GM15510 (cell line): ENCODE results near the gene FAM98C.

ENCODE experiments used
- POLR2A ChIP-seq: IDR thresholded peaks from 3 replicates; pipeline ENCODE4 v1.6.1; 2011; ENCODE audit warnings: borderline replicate concordance; ENCODE audit not compliant: insufficient read length; ENCODE audit errors: extremely low read depth

Gene FAM98C

DNA sequence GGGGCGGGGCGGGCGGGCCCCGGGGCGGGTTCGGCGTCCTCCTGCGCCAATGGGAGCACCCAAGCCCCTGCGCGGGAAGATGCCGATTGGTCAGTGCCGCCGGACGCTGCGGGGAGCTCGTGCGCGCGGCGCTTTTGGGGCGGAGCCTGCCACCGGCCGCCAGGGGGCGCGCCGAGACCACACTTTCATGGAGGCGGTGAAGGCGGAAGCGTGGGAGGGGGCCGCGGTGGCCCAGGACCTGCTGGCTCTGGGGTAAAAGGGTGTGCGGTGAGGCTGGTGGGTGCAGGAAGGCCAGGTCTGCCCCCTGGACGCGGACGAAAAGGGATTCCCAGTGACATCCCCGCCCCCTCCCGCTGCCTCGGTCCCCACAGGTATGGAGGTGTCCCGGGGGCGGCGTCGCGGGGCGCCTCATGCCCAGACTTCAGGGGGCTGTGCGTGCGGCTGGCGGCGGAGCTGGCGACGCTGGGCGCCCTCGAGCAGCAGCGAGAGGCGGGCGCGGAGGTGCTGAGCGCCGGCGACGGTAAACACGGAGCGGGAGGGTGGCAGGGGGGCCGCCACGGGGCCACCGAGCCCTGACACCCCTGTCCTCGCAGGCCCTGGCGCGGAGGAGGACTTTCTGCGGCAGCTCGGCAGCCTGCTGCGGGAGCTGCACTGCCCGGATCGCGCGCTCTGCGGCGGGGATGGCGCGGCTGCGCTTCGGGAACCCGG lies at the start of gene FAM98C:
Gene FAM98C (plus strand): TSS at position 127 of the 708 bp plus-strand sequence. CDS start 61 bp downstream, at position 188.
- peak; percentile 47 for TF ChIP-seq POLR2A

DNA sequence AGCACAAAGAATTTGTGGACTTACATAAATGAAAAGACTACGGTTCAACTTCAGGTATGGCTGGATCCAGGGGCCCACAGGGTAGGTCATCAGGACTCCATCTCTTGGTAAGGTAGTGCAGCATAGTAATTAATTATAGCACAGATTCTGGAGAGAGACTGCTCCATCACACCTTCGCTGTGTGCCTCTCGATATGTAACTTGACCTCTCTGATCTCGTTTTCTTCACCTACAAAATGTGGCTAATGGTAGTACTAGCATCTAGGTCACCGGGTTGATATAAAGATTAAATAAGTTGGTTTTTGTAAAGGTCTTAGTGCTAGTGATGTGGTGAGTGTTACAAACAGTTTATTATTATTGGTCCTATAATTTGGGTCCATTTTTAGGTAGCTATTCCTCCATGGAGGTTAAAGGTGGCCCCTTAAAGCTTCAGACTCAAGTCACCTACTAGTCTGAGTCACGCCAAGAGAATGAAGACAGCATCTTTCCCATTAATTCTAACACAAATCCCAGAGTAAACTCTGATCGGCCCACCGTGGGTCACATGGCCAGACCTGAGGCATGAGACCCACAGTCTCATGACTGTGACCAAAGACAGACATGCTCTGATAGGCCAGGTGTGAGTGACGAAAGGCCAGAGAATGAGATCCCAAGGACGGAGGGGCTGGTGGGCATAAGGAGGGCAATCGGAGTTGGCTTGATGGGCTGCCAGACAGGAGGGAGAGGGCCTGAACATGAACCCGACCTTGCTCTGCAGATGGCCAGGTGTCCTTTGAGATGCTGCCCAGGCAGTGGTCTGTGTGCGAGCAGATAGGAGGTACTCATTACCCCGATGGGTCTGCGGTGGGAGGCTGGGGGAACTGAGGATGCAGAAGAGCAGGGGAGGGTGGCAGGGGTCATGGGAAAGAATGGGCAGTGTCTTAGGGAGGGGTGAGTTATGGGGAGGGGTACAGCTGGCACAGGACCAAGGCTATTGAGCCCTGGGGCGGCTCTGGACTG lies 46.9 kb upstream of the FAM98C start:
- no peak for TF ChIP-seq POLR2A

DNA sequence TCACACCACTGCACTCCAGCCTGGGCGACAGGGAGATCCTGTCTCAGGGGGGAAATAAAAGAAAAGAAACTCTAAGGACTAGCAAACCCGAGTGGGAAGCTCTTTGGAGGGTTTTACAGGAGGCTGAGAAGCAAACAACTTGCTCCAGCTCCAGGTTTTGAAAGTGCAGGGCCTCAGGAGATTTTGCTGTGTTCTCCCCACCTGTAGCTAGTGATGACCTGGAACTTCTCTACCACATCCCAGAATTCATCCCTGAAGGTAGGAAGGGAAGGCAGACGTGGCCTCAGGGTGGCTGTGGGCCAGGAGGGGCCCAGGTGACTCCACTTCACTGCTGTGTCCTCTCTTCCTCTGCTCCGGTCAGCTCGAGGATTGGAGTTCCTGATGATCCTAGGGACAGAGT lies 44.8 kb upstream of the FAM98C start:
- TF ChIP-seq POLR2A: no peak

DNA sequence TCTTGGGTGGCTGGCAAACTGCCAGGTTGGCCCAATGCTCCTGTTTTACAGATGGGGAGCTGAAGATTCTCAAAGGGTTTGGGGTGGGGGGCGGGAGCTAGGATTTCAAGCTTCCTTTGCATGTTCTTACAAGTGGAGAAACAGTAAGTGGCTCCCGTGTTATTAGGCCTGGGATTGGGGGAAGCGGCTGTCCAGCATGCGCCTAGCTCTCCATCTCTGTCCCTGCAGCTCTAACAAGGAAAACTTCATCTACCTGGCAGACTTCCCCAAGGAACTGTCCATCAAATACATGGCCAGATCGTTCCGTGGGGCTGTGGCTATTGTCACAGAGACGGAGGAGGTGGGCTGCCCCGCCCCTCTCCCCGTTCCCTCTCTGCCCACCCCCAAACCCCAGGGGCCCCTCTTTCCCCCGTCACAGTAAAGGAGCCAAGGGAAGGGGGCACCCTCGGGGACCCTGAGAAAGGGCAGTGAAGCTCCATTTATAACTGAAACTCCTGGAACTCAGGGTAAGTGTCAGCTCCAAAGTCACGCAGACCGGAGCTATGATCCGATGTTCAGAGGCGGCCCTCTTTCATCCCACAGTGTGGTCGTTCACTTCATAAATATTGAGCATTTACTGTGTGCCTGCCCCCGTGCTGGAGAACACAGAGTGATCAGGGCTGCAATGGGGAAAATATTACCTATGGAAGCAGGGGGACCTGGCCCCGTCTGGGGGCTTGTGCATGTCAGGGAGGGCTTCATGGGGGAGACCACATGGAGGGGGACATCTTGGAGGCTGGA lies 43.5 kb upstream of the FAM98C start:
- TF ChIP-seq POLR2A: no peak

DNA sequence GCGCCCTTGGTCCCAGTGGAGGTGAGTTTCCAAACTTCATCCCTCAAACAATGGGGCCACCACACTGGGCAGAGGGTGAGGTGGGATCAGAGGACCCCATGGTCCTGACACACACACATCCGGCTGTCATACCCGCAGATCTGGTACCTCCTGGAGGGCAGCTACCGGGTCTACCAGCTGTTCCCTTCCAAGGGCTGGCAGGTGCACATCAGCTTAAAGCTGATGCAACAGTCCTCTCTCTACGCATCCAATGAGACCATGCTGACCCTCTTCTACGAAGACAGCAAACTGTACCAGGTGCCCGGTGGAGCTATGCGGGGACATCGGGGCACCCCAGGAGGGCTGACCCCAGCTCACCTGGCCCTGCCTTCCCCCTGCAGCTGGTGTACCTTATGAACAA lies 42.5 kb upstream of the FAM98C start:
- TF ChIP-seq POLR2A: no peak

DNA sequence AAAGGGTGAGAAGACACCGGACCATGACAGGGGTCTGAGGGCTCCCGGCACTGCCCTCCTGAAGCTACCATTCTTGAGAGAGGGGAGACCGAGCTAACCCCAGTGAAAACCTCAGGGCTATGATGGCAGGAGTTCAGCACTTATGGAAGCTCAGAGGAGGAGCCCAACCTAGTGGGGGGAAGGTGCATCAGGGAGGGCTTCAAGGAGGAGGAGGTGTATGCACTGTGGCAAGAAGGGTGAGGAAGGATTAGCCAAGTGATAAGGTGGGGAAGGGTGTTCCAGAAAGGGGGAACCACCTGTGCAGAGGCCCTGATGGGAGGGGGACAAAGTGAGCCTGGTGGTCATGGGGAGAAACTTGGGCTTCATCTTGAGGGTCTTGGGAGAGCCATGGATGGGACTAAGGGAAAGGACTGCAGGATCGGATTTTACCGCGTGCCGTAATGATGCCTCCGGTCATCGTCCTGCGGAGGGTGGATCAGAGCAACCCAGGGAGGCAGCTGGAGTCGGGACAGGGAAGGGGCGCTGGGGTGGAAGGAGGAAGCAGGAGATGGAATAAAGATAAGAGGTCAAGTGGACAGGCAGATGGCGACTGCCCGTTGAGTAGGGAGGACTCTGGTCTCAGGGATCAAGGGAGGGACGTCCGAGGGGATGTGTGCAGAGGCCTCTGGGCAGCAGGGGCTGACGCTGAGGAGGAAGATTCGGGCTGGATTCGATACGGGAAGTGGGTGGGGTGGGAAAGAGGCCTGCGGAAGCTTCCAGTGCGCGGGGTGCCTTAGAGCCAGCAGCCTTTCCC lies 41.9 kb upstream of the FAM98C start:
- TF ChIP-seq POLR2A: no peak

DNA sequence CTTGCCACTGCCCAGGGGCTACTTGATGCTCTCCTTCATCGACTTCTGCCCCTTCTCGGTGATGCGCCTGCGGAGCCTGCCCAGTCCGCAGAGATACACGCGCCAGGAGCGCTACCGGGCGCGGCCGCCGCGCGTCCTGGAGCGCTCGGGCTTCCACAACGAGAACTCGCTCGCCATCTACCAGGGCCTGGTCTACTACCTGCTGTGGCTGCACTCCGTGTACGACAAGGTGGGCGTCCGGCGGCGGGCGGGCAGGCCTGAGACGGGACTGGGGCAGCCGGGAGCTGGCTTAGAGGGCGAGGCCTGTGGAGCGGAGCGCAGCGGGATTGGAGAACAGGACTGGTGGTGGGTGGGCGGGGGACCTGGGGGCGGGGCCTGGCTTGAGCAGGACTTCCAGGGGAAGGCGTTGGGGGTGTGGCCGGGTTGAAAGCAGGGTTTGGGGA lies 41.2 kb upstream of the FAM98C start:
- TF ChIP-seq POLR2A: no peak

DNA sequence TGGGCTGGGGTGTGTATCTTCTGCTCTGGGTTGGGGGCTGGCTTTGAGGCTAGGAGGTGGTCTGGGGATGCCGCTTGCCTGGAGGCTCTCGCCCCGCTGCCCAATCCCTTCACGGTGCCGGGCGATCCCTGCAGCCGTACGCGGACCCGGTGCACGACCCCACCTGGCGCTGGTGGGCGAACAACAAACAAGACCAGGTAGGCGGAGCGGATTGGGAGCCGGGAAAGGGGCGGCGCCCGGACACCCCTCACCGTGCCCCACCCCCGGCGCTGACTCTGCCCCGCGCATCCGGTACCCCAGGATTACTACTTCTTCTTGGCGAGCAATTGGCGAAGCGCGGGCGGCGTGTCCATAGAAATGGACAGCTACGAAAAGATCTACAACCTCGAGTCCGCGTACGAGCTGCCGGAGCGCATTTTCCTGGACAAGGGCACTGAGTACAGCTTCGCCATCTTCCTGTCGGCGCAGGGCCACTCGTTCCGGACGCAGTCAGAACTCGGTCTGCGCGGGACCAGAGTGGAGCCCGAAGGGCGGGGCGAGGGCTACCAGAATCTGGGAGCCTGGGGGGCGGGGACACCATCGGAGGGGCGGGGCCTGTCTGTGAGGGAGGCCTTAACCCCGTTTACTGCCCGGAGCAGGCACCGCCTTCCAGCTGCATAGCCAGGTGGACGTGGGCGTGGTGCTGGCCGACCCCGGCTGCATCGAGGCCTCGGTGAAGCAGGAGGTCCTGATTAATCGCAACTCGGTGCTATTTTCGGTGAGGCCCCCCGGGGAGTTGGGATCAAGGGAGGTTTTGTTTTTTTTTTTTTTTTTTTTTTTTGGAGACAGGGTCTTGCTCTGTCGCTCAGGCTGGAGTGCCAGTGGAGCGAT lies 40.6 kb upstream of the FAM98C start:
- TF ChIP-seq POLR2A: peak; percentile 26

DNA sequence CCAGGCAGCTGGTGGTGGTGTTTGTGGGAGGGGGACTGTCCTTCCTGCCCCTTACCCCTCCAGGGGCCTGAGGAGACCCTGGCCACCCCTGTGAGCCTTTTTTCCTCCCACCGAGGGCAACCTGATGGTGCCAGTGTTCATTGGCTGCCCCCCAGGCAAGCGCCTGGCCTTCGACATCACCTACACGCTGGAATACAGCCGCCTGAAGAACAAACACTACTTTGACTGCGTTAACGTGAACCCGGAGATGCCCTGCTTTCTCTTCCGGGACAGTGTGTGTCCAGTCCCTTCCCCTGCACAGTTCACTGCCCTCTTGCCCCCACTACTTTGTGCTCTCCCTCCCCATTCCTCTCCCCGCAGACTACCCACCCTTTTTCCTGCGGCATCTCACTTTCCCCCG lies 35.9 kb upstream of the FAM98C start:
- no peak for TF ChIP-seq POLR2A

DNA sequence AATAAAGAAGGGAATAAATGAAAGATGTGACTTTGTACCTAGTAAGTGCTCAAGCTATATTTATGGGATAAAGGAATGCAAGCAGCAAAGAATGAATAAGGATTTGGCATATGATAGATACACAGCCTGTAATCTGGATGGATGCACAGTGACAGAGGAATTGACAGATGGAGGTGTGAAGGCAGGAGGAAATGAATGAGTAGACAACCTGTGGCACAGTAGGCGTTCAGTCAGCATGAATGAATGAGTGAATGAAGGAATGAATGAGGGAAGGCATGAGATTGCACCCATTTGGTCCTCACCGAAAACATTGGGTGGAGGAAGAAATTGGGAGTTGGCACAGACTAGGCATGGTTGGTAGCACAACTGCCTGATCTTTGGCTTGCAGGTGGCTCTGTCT lies 33.3 kb upstream of the FAM98C start:
- TF ChIP-seq POLR2A: no peak

DNA sequence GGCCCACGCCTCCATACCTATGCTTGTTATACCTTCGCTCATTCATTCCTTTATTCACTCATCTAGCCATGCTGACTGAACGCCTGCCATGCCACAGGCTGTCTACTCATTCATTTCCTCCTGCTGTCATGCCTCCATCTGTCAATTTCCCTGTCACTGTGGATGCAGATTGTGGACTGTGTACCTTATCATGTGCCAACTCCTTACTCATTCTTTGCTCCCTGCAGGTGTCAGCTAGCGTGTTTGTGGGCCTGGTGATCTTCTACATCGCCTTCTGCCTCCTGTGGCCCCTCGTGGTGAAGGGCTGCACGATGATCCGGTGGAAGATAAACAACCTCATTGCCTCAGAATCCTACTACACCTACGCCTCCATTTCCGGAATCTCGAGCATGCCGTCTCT lies 32.6 kb upstream of the FAM98C start:
- TF ChIP-seq POLR2A: no peak

DNA sequence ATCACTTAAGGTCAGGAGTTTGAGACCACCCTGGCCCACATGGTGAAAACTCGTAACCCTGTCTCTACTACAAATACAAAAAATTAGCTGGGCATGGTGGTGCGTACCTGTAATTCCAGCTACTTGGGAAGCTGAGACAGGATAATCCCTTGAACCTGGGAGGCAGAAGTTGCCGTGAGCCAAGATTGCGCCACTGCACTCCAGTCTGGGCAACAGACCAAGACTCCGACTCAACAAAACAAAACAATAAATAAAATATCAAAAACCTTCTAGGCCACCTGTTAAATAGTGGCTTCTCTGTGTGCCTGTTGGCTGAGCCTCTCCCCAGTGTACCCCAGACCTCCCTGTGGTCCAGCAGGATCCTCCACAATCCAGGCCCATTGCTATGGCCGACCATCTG lies 31.8 kb upstream of the FAM98C start:
- TF ChIP-seq POLR2A: no peak

DNA sequence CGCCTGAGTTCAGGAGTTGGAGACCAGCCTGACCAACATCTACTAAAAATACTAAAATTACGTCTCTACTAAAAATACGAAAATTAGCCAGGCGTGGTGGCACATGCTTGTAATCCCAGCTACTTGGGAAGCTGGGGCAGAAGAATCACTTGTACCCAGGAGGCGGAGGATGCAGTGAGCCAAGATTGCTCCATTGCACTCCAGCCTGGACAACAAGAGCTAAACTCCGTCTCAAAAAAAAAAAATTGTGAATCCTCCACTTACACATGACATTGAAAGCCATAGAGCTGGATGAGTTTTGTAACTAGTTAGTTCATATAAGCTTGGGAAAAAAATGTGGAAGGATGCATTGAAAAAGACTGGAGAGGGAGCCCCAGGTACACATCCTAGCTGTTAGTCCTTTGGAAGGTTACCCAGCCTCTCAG lies 29.0 kb upstream of the FAM98C start:
- no peak for TF ChIP-seq POLR2A
